Neural crest cell (in vitro differentiated cells): ENCODE measurements around the gene R3HDML. TPM values are rescaled to one million over a fixed set of nuclear protein-coding genes. Genes with fewer than 3 reads are reported as not detected.

Source experiments
- DNase-seq: peaks from one replicate; pipeline ENCODE4 v3.0.0; 2021; ENCODE audit warnings: low read depth, mixed read lengths, low spot score
- H3K27ac Mint-ChIP-seq: one replicate; pipeline ENCODE4 v1.8.0; 2021; ENCODE audit warnings: mild to moderate bottlenecking, mixed read lengths; ENCODE audit not compliant: unreplicated experiment
- H3K27me3 Mint-ChIP-seq: 2 replicates; pipeline ENCODE4 v1.8.0; 2021; ENCODE audit warnings: low read depth, mild to moderate bottlenecking, mixed read lengths
- H3K36me3 Mint-ChIP-seq: 2 replicates; pipeline ENCODE4 v1.8.0; 2021; ENCODE audit warnings: low read depth, mild to moderate bottlenecking, mixed read lengths
- H3K4me1 Mint-ChIP-seq: 2 replicates; pipeline ENCODE4 v1.8.0; 2021; ENCODE audit warnings: mixed read lengths
- H3K4me3 Mint-ChIP-seq: one replicate; pipeline ENCODE4 v1.8.0; 2021; ENCODE audit warnings: mild to moderate bottlenecking, mixed read lengths
- H3K9me3 Mint-ChIP-seq: 2 replicates; pipeline ENCODE4 v1.8.0; 2021; ENCODE audit warnings: mixed read lengths
- total RNA-seq: library from RNA; stranded (reverse); gene quantifications from 2 replicates; pipeline ENCODE4 v1.2.1, GENCODE V29; 2021
- TF ChIP-seq, protein P1 (sequence below): fragments of 200-600 bp; sonication (generic); conservative IDR thresholded peaks from 2 replicates; pipeline ENCODE4 v1.5.0; 2021; ENCODE audit warnings: antibody characterized with exemption, mild to moderate bottlenecking

The R3HDML gene
- total RNA-seq, 1 donor from 2014 or later: not detected

DNA sequence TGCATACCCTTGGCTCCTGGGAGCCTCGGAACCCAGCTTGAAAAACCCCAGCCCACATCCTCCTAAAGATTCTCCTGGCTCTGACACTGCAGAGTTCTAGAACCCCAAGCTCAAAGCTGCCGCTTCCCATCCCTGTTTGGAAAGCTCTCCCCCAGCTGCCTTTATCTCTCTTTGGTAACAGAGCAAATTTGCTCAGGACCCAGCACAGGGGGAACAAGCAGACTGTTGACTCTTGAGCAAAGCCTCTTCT is 57.5 kb downstream of the R3HDML start:
- Mint-ChIP-seq H3K4me1 (no peaks in the 10 kb centered on the region), H3K27ac (no peak overlapping the region), H3K4me3 (no peak overlapping the region), H3K27me3 (peaks cover 37% of the 10 kb centered on the region), H3K9me3 (no peaks in the 10 kb centered on the region), H3K36me3 (no peaks in the 10 kb centered on the region)
- no peak for DNase-seq
- TF ChIP-seq, protein P1, sequence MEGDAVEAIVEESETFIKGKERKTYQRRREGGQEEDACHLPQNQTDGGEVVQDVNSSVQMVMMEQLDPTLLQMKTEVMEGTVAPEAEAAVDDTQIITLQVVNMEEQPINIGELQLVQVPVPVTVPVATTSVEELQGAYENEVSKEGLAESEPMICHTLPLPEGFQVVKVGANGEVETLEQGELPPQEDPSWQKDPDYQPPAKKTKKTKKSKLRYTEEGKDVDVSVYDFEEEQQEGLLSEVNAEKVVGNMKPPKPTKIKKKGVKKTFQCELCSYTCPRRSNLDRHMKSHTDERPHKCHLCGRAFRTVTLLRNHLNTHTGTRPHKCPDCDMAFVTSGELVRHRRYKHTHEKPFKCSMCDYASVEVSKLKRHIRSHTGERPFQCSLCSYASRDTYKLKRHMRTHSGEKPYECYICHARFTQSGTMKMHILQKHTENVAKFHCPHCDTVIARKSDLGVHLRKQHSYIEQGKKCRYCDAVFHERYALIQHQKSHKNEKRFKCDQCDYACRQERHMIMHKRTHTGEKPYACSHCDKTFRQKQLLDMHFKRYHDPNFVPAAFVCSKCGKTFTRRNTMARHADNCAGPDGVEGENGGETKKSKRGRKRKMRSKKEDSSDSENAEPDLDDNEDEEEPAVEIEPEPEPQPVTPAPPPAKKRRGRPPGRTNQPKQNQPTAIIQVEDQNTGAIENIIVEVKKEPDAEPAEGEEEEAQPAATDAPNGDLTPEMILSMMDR: no peak

DNA sequence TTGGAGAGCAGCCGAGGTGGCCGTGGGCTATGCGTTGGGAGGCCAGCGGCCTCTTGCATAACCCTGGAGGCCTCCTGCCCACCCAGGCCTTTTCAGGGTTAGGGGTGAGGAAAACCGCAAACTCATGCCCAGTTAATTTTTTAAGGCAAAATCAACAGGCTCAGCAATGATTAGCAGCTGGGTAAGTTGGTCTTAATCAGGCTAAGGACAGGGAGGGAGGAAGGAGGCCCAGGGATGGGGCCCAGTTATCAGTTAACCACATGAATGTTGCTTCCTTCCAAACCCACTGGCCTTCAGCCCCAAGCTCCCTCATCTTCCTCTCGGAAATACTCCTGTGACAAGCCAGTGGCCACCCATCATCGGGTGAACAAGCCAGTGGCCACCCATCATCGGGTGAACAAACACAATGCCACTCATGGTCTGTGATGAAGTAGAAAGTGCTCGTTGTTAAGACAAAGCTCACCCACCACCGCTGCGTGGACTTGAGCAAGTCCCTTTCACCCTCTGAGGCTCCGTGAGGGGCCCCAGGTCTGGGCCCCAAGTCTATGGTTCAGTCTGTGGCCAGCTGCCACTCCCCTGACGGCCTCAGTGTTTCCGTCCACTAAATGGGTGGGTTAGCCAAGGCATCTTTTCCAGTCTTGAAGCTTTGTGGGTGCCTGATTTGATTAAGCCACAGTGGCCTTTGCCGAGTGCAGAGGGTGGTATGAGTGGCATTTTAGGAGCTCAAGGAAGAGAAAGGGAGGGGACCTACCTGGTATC is 58.0 kb downstream of the R3HDML start:
- peaks cover 37% of the 10 kb centered on the region for H3K27me3 Mint-ChIP-seq
- no peak overlapping the region for H3K27ac Mint-ChIP-seq
- DNase-seq: no peak

DNA sequence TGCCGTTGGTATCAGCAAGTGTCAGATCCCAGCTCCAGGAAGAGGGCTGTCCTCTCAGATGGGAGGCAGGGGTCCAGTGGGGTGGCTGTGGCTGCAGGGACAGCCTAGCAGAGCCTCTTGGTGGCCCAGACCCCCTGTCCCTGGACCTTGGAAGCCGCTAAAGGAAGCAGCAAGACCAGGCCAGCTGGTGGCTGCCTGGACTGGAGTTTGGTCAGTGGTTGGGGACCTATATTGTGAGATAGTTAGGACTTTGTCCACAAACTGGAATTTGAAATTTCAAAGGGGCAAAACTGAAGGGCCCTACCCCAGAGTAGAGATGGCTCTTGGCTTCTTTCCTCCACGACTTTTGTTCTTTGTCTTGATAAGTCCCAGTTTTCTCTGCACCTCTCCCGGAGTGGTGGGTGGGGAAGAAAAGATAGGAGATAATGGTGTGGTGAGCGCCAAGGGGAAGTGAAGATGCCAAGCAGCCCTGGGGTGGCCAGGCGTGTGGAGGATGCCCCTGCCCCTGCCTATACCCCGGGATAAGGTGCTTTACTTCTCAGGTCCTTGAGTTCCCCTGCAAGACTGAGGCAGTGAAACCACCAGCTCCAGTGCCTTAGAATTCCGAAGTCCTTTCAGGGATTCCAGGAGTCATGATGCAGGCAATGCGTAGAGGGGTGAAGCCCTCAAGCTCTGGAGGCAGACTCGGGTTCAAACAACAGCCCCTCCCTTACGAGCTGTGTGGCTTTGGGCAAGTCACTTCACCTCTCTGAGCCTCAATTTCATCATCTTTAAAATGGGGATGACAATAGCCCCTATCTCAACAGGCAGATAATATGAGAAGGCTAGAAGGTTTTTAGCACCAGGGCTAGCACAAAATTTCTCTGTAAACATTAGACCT is 58.9 kb downstream of the R3HDML start:
- H3K27me3 Mint-ChIP-seq: peaks cover 37% of the 10 kb centered on the region
- H3K4me1 Mint-ChIP-seq: no peaks in the 10 kb centered on the region
- TF ChIP-seq, protein P1: no peak
- DNase-seq: no peak
- H3K9me3 Mint-ChIP-seq: no peaks in the 10 kb centered on the region
- no peaks in the 10 kb centered on the region for H3K36me3 Mint-ChIP-seq
- H3K4me3 Mint-ChIP-seq: no peak overlapping the region
- no peak overlapping the region for H3K27ac Mint-ChIP-seq

More for the DNA sequence above, 58.0 kb downstream of the R3HDML start:
- Mint-ChIP-seq H3K9me3 (no peaks in the 10 kb centered on the region), H3K4me3 (no peak overlapping the region), H3K36me3 (no peaks in the 10 kb centered on the region), H3K4me1 (no peaks in the 10 kb centered on the region)
- TF ChIP-seq, protein P1: no peak

DNA sequence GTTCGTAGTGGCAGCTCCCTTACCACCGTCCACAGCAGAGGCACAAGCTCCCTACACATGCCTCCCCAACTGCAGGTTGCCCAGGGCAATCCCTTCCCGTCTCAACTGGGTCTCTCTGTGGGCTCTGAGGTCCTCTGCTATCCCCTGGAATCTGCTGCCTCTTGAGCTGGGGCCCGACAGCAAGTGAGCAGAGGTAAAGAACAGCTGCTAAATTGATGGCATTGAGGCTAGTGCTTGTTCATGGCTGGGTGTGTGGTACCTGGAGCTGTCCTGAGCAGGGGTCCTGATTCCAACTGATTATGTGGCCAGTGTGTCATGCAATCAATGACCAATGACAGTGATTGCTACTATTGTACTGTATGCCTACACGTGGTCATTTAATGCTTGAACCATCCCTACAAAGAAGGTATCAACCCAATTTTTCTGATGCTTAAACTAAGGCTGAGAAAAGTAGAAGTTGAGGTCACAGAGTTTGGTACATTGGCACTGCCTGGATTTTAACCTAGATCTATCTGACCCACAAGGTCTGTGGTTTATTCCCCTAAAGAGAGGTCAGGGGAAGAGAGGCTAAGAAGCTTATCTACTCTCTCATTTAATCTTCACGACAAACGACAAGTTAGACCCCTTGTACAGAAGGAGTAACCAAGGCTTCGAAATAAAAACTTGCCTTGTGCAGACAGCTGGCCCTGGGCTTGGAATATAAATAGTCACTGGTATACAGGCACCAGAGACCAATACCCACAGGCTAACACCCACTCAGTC is 59.7 kb downstream of the R3HDML start:
- Mint-ChIP-seq H3K4me1 (no peaks in the 10 kb centered on the region), H3K4me3 (no peak overlapping the region), H3K27ac (peak overlapping the region; percentile 67), H3K9me3 (no peaks in the 10 kb centered on the region), H3K27me3 (peaks cover 32% of the 10 kb centered on the region), H3K36me3 (no peaks in the 10 kb centered on the region)
- DNase-seq: no peak
- TF ChIP-seq, protein P1: no peak

DNA sequence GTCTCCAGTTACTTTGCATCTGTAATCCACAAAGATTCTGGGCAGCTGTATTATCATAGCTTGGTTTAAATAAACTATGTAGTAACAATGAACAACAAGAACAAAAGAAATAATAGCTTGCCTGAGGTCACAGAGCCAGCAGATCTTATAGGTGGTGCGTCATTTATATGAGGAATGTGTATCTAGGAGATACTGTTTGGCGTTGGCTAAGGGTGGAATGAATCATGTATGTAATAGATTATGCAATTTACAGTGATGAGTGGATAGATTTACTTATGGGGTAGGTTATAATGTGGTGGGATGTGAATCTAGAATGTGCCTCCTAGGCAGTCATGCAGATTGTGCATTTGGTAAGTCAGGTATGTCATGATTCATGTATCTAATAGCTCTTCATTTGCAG is 61.5 kb downstream of the R3HDML start:
- peaks cover 32% of the 10 kb centered on the region for H3K27me3 Mint-ChIP-seq
- H3K27ac Mint-ChIP-seq: no peak overlapping the region
- no peaks in the 10 kb centered on the region for H3K4me1 Mint-ChIP-seq
- no peaks in the 10 kb centered on the region for H3K9me3 Mint-ChIP-seq
- H3K4me3 Mint-ChIP-seq: no peak overlapping the region
- DNase-seq: no peak
- no peaks in the 10 kb centered on the region for H3K36me3 Mint-ChIP-seq
- TF ChIP-seq, protein P1: no peak
